GM12875 (cell line): ENCODE measurements around the gene TSC1.

Source experiments
- H3K4me3 ChIP-seq: one replicate; pipeline ENCODE4 v1.5.1; 2011; ENCODE audit warnings: low read depth, low read length, control low read depth
- CTCF ChIP-seq: IDR thresholded peaks from 2 replicates; pipeline ENCODE4 v1.5.1; 2011; ENCODE audit warnings: low read depth, mild to moderate bottlenecking, control low read depth, inconsistent platforms, low read length, moderate library complexity, borderline replicate concordance; ENCODE audit not compliant: insufficient read depth

TSC1 gene

DNA sequence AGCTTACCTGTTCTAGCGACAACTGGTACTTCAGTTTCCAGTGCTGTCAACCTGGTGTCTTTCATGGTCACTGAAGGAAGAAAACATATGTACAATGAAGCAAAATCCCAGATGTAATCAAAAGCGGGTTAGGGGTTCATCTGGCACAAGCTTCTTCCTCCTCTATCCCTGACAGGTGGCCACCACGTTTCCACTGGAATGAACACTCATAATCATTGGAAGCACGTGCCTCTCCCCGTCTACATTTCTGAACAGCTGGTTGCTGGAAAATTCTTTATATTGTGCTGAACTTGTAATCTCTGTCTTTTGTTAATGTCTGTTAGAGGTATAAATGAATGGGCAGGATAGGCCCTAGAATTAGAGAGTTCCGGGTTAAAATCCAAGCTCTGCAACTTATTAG, 9.4 kb downstream of the TSC1 start:
- no peak for TF ChIP-seq CTCF

GRCh38 chr9:132931178-132931735, 13.2 kb downstream of the TSC1 start:
- H3K4me3 ChIP-seq: no peak overlapping the region
- no peak for TF ChIP-seq CTCF

More for the DNA sequence above, 9.4 kb downstream of the TSC1 start:
- H3K4me3 ChIP-seq: no peak overlapping the region

DNA sequence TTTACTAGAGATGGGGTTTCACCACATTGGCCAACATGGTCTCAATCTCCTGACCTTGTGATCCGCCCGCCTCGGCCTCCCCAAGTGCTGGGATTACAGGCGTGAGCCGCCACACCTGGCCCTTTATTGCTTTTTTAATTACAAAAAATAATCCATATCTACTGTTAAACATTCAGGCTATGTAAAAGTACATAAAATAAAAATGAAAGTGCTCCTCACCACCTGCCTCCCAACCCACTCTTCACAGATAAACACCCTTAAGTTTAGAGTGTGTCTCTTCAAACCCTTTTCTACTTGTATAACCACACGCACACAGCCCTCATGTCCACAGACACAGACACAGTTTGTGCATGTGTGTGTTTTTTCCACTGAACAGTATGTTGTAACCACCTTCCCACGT, 16.7 kb downstream of the TSC1 start:
- no peak overlapping the region for H3K4me3 ChIP-seq
- TF ChIP-seq CTCF: no peak

DNA sequence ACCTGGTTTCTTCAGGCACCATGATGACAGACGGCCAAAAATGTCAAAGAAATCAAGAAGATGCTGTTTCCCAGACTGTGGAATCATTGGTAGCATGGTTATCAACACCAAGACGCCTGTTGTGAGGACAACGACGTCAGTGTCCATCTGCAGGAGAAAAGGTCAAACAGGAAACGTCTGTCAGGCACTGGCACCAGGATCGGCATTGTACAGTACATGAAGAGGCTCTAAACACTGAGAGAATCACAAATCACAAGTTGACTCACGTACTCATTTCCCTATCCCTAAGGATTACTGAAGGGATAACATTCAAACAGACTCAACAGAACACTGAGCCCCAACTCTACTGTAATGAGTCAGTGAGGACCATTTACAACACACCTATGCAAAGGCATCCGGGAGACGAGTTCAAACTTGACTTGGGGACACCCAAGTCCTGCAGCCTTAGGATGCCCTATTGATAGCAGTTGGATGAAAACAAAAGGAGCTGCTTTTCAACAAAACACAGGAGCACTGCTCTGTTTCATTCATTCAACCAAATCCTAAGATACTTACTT, 21.0 kb downstream of the TSC1 start:
- TF ChIP-seq CTCF: no peak
- no peak overlapping the region for H3K4me3 ChIP-seq

DNA sequence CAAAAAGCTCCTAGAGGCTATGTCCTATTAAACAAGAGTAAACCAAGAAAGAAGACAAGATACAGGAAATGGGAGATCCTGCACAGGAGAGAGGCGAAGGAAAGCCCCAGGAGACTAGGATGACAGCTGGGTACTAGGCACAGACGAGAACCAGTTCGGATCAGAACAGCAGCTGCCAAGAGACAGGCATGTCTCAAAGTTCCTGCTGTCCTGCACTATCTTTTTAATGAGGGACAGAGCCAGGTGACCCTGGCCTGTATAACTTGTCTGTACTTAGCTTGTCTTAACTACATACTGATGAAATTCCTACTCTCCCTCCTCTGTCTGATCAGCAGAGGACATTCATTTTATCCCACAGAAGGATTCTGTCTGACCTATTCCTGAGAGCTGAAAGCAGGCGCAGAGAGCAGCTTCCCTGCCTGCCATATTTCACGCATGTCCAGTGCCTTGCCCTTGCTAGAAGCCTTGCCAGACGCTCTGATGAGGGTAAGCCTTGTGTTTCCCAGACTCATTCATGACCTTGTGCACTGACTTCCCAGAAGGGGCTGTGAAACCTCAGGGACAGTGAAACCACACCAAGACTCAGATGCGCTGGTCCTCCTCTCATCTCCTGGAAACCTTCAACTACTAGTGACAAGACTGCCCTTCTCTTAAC, 24.7 kb downstream of the TSC1 start:
- no peak for TF ChIP-seq CTCF
- H3K4me3 ChIP-seq: no peak overlapping the region

GRCh38 chr9:132914924-132915323, 29.5 kb downstream of the TSC1 start:
- TF ChIP-seq CTCF: no peak

DNA sequence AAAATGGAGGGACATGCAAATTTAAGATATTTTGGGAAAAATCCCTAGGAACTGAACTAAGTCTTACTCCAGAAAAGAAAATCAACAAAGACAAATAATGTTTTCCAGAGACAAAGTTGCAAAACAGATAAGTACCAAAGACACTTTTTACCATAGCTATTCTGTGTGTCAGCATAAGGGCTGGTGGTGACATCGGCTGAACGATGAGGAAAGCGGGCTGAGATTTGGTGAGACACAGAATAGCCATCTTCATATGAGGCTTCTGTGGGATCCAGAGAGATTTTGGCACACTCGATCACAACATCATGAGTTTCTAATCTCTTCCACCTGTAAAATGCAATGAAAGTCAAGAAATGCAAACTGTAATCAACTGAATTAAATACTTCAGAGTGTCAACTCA, 32.3 kb downstream of the TSC1 start:
- H3K4me3 ChIP-seq: no peak overlapping the region
- TF ChIP-seq CTCF: no peak

More at GRCh38 chr9:132914924-132915323, 29.5 kb downstream of the TSC1 start:
- H3K4me3 ChIP-seq: no peak overlapping the region
